Omental fat pad (tissue), 4 donors: Measurements from ENCODE around the gene SLC9A9. TPM values are rescaled to one million over a fixed set of nuclear protein-coding genes. Genes with fewer than 3 reads are reported as not detected.

Source experiments
- ATAC-seq: fragments of 150-250 bp; one replicate; pipeline ENCODE4 v1.9.1; 2016; ENCODE audit warnings: mild to moderate bottlenecking, moderate library complexity; ENCODE audit not compliant: low FRiP score
- DNase-seq: peaks from one replicate; pipeline ENCODE4 v3.0.0-alpha.2; 2019; ENCODE audit warnings: low spot score
- total RNA-seq, 4 donors: library from RNA; depleted of rRNA; stranded (reverse); fragments of >200 nt; gene quantifications; one replicate each; pipeline ENCODE4 v1.1.0, GENCODE V29; 2016
- TF ChIP-seq, protein P1 (sequence below), 3 donors: fragments of 450-650 bp; IDR thresholded peaks; one replicate each; pipeline ENCODE4 v1.5.1; 2016 to 2017; ENCODE audit warnings: antibody characterized with exemption in 3 of 3, mild to moderate bottlenecking in 3 of 3, moderate library complexity in 2 of 3

The SLC9A9 gene
- total RNA-seq, 4 donors from 2014 or later, result 15.5 to 39.6 (median 26.9) TPM

GRCh38 chr3:143786219-143787191 is 61.8 kb downstream of the SLC9A9 start:
- TF ChIP-seq, protein P1, sequence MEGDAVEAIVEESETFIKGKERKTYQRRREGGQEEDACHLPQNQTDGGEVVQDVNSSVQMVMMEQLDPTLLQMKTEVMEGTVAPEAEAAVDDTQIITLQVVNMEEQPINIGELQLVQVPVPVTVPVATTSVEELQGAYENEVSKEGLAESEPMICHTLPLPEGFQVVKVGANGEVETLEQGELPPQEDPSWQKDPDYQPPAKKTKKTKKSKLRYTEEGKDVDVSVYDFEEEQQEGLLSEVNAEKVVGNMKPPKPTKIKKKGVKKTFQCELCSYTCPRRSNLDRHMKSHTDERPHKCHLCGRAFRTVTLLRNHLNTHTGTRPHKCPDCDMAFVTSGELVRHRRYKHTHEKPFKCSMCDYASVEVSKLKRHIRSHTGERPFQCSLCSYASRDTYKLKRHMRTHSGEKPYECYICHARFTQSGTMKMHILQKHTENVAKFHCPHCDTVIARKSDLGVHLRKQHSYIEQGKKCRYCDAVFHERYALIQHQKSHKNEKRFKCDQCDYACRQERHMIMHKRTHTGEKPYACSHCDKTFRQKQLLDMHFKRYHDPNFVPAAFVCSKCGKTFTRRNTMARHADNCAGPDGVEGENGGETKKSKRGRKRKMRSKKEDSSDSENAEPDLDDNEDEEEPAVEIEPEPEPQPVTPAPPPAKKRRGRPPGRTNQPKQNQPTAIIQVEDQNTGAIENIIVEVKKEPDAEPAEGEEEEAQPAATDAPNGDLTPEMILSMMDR (IDR thresholded peaks at IDR 0.05), result no peak
- DNase-seq (no peak), ATAC-seq (peak; percentile 72)

- DNase-seq, result no peak
- ATAC-seq, result no peak
- TF ChIP-seq, protein P1 (IDR thresholded peaks at IDR 0.05), result no peak
Measured at GRCh38 chr3:143784446-143784845, 63.8 kb downstream of the SLC9A9 start.

GRCh38 chr3:143783851-143784370 is 64.4 kb downstream of the SLC9A9 start:
- ATAC-seq, result no peak
- DNase-seq, result no peak
- TF ChIP-seq, protein P1 (IDR thresholded peaks at IDR 0.05), result no peak

DNA sequence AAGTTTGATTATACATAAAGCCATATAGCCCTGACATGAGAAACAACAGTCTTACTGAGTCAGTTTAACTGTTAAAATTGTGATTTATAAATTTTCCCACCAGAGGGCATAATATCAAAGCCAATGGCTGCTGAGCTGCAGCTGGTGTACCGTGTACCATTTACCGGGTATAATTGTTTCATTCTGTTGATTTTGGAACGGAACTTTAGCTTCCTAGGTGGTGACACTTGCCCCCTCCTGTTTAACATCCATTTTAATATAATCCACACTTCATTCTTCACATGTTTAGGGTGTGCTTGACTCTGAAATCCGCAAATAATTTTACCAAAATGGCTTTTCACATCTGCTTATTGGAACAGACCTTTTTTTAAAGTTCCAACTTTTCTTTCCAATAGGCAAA is 72.8 kb downstream of the SLC9A9 start:
- peak; percentile 70 for ATAC-seq
- DNase-seq, result no peak
- TF ChIP-seq, protein P1 (IDR thresholded peaks at IDR 0.05), result no peak

DNA sequence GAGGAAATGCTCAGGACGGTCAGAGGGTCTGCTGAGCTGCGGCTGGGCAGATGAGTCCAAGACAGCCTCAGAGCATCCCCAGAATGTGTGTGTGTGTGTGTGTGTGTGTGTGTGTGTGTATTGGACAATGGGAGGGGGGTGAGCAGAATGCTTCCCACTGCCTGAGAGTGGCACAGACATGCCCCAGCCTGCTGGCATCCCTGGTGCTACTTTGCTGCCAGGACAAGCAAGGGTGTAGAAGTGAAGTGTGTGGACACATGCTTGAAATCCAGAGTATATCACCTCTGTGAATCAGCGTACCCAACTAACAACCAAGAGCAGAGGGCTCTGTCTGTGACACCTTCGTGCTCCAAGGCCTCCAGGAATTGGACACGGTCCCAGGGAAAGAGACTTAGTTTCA is 76.3 kb downstream of the SLC9A9 start:
- TF ChIP-seq, protein P1 (IDR thresholded peaks at IDR 0.05), result no peak
- no peak for ATAC-seq
- no peak for DNase-seq

DNA sequence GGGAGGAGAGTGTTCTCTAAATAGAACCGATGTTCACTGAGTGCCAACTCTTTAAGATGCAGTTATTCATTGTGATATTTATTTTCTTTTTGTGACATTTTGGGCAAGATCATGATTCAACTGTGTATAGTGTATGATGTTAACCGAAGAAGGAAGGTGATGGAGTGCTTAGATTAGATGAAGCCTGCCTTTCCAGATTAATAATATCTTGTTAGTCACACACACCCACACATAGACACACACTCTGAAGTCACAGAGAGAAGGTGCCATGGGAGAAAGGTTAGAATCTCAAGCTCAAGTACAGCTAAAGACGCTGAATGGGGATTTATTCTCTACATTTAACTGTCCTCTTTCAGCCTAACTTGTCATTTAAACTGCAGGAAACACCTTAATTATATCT is 77.0 kb downstream of the SLC9A9 start:
- TF ChIP-seq, protein P1 (IDR thresholded peaks at IDR 0.05), result no peak
- DNase-seq, result no peak
- no peak for ATAC-seq
